ENCODE measurements around the gene MCOLN2. TPM values are rescaled to one million over a fixed set of nuclear protein-coding genes. Genes with fewer than 3 reads are reported as not detected.

Gene MCOLN2
- total RNA-seq, 1 experiment from 2014 or later = 11.3 TPM

- ChIA-PET POLR2A (no interaction called here), RAD21 (ENCODE audit: low non-redundant PET in 1 of 2, low total read pairs in 2 of 2, uncharacterized antibody in 2 of 2, unreplicated experiment in 2 of 2) (no interaction called here)
- no peak overlapping the region for H3K4me3 ChIP-seq (replicated peaks in 1 of 2; ENCODE audit: low read depth in 1 of 2, low read length in 2 of 2)
Measured at GRCh38 chr1:84896279-84896678, 100.6 kb downstream of the MCOLN2 start.

More at GRCh38 chr1:84896279-84896678, 100.6 kb downstream of the MCOLN2 start:
- intact Hi-C loops (cut with micrococcal nuclease) = no loop called here
- no peak for DNase-seq (ENCODE audit: low read depth, low spot score)
- Histone ChIP-seq H3K9me3 (ENCODE audit: control insufficient read depth in 1 of 2, insufficient read depth in 1 of 2, low read depth in 1 of 2, low read length in 2 of 2) (no peaks in the 10 kb centered on the region), H3K4me2 (ENCODE audit: low read length) (no peak overlapping the region), H2AFZ (ENCODE audit: low read depth, low read length, poor library complexity, severe bottlenecking) (no peak overlapping the region), H3K79me2 (ENCODE audit: insufficient read depth, low read length) (peaks cover 12% of the 10 kb centered on the region; the same call in 1 of the 2 replicates), H3K4me1 (ENCODE audit: control insufficient read depth in 1 of 2, insufficient read depth in 2 of 2, low read length in 2 of 2) (peaks cover 0 to 9% of the 10 kb centered on the region in 2 experiments; a peak in 1 of 4 replicates), H3K27ac (ENCODE audit: low read depth, low read length) (no peak overlapping the region), H3K36me3 (ENCODE audit: control insufficient read depth in 1 of 2, insufficient read depth in 2 of 2, low read length in 2 of 2) (no peaks in the 10 kb centered on the region), H3K27me3 (ENCODE audit: insufficient read depth, low read length) (no peaks in the 10 kb centered on the region), H3K9me2 (ENCODE audit: insufficient read depth) (no peaks in the 10 kb centered on the region), H3K9ac (ENCODE audit: low read length) (no peak overlapping the region), H4K20me1 (ENCODE audit: insufficient read depth) (no peaks in the 10 kb centered on the region)
- ATAC-seq = no peak
- TF ChIP-seq YY1 (IDR thresholded peaks at IDR 0.05; ENCODE audit: extremely low read depth, insufficient replicate concordance, low read depth, low read length) = no peak
- TF ChIP-seq ZFX (IDR thresholded peaks at IDR 0.05) = no peak
- TF ChIP-seq CEBPB (IDR thresholded peaks at IDR 0.05; ENCODE audit: low read depth) = no peak
- TF ChIP-seq, protein P1, sequence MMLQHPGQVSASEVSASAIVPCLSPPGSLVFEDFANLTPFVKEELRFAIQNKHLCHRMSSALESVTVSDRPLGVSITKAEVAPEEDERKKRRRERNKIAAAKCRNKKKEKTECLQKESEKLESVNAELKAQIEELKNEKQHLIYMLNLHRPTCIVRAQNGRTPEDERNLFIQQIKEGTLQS (IDR thresholded peaks at IDR 0.05) = no peak
- TF ChIP-seq ELF1 (IDR thresholded peaks at IDR 0.05; ENCODE audit: borderline replicate concordance, low read depth) = no peak
- TF ChIP-seq REST (IDR thresholded peaks at IDR 0.05; ENCODE audit: low read depth) = no peak
- no peak for TF ChIP-seq EZH2phosphoT487 (IDR thresholded peaks at IDR 0.05; ENCODE audit: borderline replicate concordance)
- no peak for TF ChIP-seq SRF (IDR thresholded peaks at IDR 0.05; ENCODE audit: low read depth)
- TF ChIP-seq, protein P2, sequence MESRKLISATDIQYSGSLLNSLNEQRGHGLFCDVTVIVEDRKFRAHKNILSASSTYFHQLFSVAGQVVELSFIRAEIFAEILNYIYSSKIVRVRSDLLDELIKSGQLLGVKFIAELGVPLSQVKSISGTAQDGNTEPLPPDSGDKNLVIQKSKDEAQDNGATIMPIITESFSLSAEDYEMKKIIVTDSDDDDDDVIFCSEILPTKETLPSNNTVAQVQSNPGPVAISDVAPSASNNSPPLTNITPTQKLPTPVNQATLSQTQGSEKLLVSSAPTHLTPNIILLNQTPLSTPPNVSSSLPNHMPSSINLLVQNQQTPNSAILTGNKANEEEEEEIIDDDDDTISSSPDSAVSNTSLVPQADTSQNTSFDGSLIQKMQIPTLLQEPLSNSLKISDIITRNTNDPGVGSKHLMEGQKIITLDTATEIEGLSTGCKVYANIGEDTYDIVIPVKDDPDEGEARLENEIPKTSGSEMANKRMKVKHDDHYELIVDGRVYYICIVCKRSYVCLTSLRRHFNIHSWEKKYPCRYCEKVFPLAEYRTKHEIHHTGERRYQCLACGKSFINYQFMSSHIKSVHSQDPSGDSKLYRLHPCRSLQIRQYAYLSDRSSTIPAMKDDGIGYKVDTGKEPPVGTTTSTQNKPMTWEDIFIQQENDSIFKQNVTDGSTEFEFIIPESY (IDR thresholded peaks at IDR 0.05; ENCODE audit: extremely low read depth, insufficient replicate concordance, low read length) = no peak
- TF ChIP-seq, protein P3, sequence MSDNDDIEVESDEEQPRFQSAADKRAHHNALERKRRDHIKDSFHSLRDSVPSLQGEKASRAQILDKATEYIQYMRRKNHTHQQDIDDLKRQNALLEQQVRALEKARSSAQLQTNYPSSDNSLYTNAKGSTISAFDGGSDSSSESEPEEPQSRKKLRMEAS (IDR thresholded peaks at IDR 0.05) = no peak
- no peak for TF ChIP-seq EZH2 (IDR thresholded peaks at IDR 0.05)
- TF ChIP-seq TCF7L2 (IDR thresholded peaks at IDR 0.05; ENCODE audit: borderline replicate concordance, extremely low read depth, insufficient read depth, insufficient read length) = no peak
- TF ChIP-seq CTCF (IDR thresholded peaks at IDR 0.05 in 2 of 3, conservative IDR thresholded peaks at IDR 0.05 in 1 of 3; ENCODE audit: borderline replicate concordance in 1 of 3, insufficient read depth in 1 of 3, low read depth in 2 of 3, low read length in 2 of 3) = no peak
- TF ChIP-seq CBX3 (IDR thresholded peaks at IDR 0.05; ENCODE audit: low read depth) = no peak
- TF ChIP-seq SP1 (IDR thresholded peaks at IDR 0.05; ENCODE audit: low read depth) = no peak
- TF ChIP-seq JUND (IDR thresholded peaks at IDR 0.05) = no peak
- TF ChIP-seq POLR2A (IDR thresholded peaks at IDR 0.05; ENCODE audit: borderline replicate concordance, extremely low read depth, insufficient read depth, insufficient read length) = no peak
- no peak for TF ChIP-seq EGR1 (IDR thresholded peaks at IDR 0.05; ENCODE audit: low read depth)
- TF ChIP-seq SIN3A (IDR thresholded peaks at IDR 0.05; ENCODE audit: low read depth) = no peak
- TF ChIP-seq POLR2AphosphoS5 (IDR thresholded peaks at IDR 0.05; ENCODE audit: low read depth, low read length) = no peak
- BruUV-seq (replicated peaks) = no TSS peak
- CTCF ChIA-PET = no interaction called here
